ENCODE data around the gene RGS12. TPM values are rescaled to one million over a fixed set of nuclear protein-coding genes. Genes with fewer than 3 reads are reported as not detected.

RGS12 gene
- total and polyA plus RNA-seq, 2 experiments from 2014 or later: 8.0 to 19.0 TPM

DNA sequence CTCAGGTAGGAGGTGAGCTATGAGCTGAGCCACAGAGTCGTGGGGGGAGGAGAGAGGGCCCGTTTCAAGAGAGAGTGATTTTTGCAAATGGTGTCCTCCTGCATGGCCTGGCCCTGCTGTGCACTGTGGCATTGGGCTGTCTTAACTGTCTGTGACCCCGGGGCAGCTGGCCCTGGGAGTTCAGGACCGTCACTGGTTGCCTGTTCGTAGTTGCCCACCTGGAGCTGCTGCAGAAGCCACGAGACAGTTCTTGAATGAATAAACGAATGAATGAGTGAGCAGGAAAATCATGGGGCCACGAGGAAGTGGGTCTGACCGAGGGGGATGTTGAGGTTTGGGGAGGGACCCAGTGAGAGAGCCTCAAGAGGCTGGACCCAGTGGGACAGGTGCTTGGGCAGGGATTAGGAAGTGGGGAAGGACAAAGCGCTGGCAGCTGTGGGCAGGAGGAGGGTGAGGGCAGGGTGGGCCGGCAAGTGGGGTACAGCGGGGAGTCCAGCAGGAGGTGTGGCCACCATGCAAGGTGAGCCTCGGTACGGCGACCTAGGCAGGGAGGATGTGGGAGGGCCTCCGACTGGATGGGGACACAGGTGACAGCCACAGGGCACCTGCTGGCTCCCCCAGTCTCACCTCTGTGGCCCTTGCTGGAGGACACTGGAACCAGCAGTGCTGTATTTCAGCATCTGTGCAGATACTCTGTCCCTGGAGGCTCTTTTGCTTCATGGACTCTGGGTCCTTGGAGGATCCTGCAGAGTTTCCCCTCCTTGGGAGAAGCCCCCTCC is 10.2 kb downstream of the RGS12 start:
- ATAC-seq (no peak; the same call in 2 of the 3 replicates), DNase-seq (ENCODE audit: low spot score) (no peak)
- Histone ChIP-seq H3K4me1 (ENCODE audit: insufficient read depth) (peaks cover 6% of the 10 kb centered on the region; the same call in 1 of the 2 replicates), H2AFZ (no peak overlapping the region), H4K20me1 (replicated peaks; ENCODE audit: insufficient read depth) (peaks cover 9% of the 10 kb centered on the region; the same call in 1 of the 2 replicates), H3K27ac (ENCODE audit: low read depth) (no peak overlapping the region), H3K27me3 (ENCODE audit: insufficient read depth) (no peaks in the 10 kb centered on the region), H3K4me3 (no peak overlapping the region), H3K79me2 (replicated peaks; ENCODE audit: insufficient read depth) (peaks cover 42% of the 10 kb centered on the region), H3K9me2 (ENCODE audit: insufficient read depth) (no peaks in the 10 kb centered on the region), H3K4me2 (no peak overlapping the region), H3K36me3 (ENCODE audit: insufficient read depth) (no peaks in the 10 kb centered on the region), H3F3A (replicated peaks; ENCODE audit: low read depth) (no peaks in the 10 kb centered on the region)
- peaks cover 45% of the 10 kb centered on the region for H3K4me1 Mint-ChIP-seq
- no peaks in the 10 kb centered on the region for H3K36me3 Mint-ChIP-seq (ENCODE audit: low read depth)
- no peak overlapping the region for H3K4me3 Mint-ChIP-seq
- peak overlapping the region; percentile 60 for H3K27ac Mint-ChIP-seq
- H3K27me3 Mint-ChIP-seq (ENCODE audit: insufficient read depth, low read depth, poor library complexity): peaks cover 26% of the 10 kb centered on the region
- no peaks in the 10 kb centered on the region for H3K9me3 Mint-ChIP-seq
- TF ChIP-seq NANOG (IDR thresholded peaks at IDR 0.05; ENCODE audit: borderline replicate concordance) (no peak), POLR2AphosphoS5 (IDR thresholded peaks at IDR 0.05; ENCODE audit: low read depth) (no peak), CREB1 (CRISPR knock-in tag; IDR thresholded peaks at IDR 0.05; ENCODE audit: low read depth) (no peak)

DNA sequence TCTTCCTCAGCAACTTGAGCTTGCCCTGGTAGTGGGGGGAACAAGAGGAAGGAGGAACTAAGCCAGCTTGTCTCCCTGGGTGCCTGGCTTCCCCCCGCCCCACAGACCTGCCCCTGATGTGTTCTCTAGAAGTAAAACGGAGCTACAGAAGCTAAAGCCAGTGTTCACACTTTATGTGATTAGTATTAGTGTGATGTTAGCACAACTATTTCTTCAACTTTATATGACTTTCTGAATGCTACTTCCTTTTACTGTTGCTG is 10.7 kb downstream of the RGS12 start:
- Mint-ChIP-seq H3K36me3 (ENCODE audit: low read depth) (no peaks in the 10 kb centered on the region), H3K4me3 (no peak overlapping the region), H3K27me3 (ENCODE audit: insufficient read depth, low read depth, poor library complexity) (peaks cover 26% of the 10 kb centered on the region), H3K9me3 (no peaks in the 10 kb centered on the region), H3K27ac (no peak overlapping the region), H3K4me1 (peaks cover 45% of the 10 kb centered on the region)
- H3K36me3 ChIP-seq (ENCODE audit: insufficient read depth): no peaks in the 10 kb centered on the region
- no peaks in the 10 kb centered on the region for H3F3A ChIP-seq (replicated peaks; ENCODE audit: low read depth)
- no peaks in the 10 kb centered on the region for H3K27me3 ChIP-seq (ENCODE audit: insufficient read depth)
- no peak overlapping the region for H3K4me2 ChIP-seq
- H3K27ac ChIP-seq (ENCODE audit: low read depth): no peak overlapping the region
- H2AFZ ChIP-seq: no peak overlapping the region
- H3K79me2 ChIP-seq (replicated peaks; ENCODE audit: insufficient read depth): peaks cover 37% of the 10 kb centered on the region
- DNase-seq (ENCODE audit: low spot score) (no peak), ATAC-seq (no peak)
- H4K20me1 ChIP-seq (replicated peaks; ENCODE audit: insufficient read depth): peaks cover 4% of the 10 kb centered on the region; the same call in 1 of the 2 replicates
- H3K4me3 ChIP-seq: no peak overlapping the region
- H3K9me2 ChIP-seq (ENCODE audit: insufficient read depth): no peaks in the 10 kb centered on the region
- peaks cover 6% of the 10 kb centered on the region; the same call in 1 of the 2 replicates for H3K4me1 ChIP-seq (ENCODE audit: insufficient read depth)
- TF ChIP-seq EZH2 (IDR thresholded peaks at IDR 0.05; ENCODE audit: low read depth, unreplicated experiment) (no peak), ZNF331 (CRISPR knock-in tag; IDR thresholded peaks at IDR 0.05; ENCODE audit: low read depth) (no peak), POLR2AphosphoS5 (IDR thresholded peaks at IDR 0.05; ENCODE audit: low read depth) (no peak), STAT1 (IDR thresholded peaks at IDR 0.05; ENCODE audit: unreplicated experiment) (no peak)
- TF ChIP-seq, protein P1, sequence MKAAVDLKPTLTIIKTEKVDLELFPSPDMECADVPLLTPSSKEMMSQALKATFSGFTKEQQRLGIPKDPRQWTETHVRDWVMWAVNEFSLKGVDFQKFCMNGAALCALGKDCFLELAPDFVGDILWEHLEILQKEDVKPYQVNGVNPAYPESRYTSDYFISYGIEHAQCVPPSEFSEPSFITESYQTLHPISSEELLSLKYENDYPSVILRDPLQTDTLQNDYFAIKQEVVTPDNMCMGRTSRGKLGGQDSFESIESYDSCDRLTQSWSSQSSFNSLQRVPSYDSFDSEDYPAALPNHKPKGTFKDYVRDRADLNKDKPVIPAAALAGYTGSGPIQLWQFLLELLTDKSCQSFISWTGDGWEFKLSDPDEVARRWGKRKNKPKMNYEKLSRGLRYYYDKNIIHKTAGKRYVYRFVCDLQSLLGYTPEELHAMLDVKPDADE (IDR thresholded peaks at IDR 0.05): no peak

DNA sequence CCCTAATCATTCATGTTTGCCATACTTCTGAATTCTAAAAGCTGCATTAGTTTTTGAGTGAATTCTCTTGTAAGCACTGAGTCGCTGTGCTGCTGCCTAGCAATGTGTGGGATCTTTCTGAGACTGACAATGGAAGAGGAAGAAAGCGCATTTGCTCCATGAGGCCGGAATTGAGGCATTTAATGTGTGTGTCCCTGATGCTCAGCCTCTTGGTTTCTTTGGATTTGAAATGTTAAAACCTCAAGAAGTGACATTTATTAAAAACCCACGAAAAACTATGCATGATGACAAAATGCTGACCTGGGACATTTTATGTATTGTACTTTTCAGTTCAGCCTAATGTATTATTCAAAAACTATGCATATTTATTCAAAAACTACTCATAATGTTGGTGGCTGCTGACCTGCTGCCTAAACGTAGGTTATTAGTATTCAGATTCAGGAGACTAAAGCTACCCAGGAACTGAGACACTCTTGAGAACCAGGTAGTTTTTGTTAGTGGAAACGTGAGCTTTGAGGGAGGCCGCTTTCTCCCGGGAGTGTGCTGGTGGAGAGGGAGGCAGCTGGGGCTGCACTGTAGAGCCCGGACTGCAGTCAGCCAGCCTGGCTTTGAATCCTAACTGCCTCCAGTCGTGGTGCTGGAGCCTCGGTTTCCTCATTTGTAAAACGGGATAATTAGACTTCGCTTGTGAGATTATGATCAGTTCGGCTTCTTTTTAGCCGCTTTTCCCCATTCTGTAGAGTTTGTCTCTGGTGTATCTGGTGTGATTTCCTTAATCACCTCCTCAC is 11.3 kb downstream of the RGS12 start:
- H3K4me3 Mint-ChIP-seq: no peak overlapping the region
- peaks cover 49% of the 10 kb centered on the region for H3K4me1 Mint-ChIP-seq
- no peak for DNase-seq (ENCODE audit: low spot score)
- TF ChIP-seq JUNB (IDR thresholded peaks at IDR 0.05; ENCODE audit: unreplicated experiment): no peak
- TF ChIP-seq, protein P2, sequence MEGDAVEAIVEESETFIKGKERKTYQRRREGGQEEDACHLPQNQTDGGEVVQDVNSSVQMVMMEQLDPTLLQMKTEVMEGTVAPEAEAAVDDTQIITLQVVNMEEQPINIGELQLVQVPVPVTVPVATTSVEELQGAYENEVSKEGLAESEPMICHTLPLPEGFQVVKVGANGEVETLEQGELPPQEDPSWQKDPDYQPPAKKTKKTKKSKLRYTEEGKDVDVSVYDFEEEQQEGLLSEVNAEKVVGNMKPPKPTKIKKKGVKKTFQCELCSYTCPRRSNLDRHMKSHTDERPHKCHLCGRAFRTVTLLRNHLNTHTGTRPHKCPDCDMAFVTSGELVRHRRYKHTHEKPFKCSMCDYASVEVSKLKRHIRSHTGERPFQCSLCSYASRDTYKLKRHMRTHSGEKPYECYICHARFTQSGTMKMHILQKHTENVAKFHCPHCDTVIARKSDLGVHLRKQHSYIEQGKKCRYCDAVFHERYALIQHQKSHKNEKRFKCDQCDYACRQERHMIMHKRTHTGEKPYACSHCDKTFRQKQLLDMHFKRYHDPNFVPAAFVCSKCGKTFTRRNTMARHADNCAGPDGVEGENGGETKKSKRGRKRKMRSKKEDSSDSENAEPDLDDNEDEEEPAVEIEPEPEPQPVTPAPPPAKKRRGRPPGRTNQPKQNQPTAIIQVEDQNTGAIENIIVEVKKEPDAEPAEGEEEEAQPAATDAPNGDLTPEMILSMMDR (conservative IDR thresholded peaks at IDR 0.05; ENCODE audit: low read depth in 2 of 2): no peak
- TF ChIP-seq, protein P1 (IDR thresholded peaks at IDR 0.05): no peak
- TF ChIP-seq, protein P3, sequence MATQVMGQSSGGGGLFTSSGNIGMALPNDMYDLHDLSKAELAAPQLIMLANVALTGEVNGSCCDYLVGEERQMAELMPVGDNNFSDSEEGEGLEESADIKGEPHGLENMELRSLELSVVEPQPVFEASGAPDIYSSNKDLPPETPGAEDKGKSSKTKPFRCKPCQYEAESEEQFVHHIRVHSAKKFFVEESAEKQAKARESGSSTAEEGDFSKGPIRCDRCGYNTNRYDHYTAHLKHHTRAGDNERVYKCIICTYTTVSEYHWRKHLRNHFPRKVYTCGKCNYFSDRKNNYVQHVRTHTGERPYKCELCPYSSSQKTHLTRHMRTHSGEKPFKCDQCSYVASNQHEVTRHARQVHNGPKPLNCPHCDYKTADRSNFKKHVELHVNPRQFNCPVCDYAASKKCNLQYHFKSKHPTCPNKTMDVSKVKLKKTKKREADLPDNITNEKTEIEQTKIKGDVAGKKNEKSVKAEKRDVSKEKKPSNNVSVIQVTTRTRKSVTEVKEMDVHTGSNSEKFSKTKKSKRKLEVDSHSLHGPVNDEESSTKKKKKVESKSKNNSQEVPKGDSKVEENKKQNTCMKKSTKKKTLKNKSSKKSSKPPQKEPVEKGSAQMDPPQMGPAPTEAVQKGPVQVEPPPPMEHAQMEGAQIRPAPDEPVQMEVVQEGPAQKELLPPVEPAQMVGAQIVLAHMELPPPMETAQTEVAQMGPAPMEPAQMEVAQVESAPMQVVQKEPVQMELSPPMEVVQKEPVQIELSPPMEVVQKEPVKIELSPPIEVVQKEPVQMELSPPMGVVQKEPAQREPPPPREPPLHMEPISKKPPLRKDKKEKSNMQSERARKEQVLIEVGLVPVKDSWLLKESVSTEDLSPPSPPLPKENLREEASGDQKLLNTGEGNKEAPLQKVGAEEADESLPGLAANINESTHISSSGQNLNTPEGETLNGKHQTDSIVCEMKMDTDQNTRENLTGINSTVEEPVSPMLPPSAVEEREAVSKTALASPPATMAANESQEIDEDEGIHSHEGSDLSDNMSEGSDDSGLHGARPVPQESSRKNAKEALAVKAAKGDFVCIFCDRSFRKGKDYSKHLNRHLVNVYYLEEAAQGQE (IDR thresholded peaks at IDR 0.05; ENCODE audit: unreplicated experiment): no peak

More for the DNA sequence above, 11.3 kb downstream of the RGS12 start:
- Histone ChIP-seq H3F3A (replicated peaks; ENCODE audit: low read depth) (no peaks in the 10 kb centered on the region), H3K27ac (ENCODE audit: low read depth) (no peak overlapping the region; the same call in 1 of the 2 replicates), H3K4me3 (no peak overlapping the region), H3K27me3 (ENCODE audit: insufficient read depth) (no peaks in the 10 kb centered on the region), H3K36me3 (ENCODE audit: insufficient read depth) (no peaks in the 10 kb centered on the region), H4K20me1 (replicated peaks; ENCODE audit: insufficient read depth) (peaks cover 4% of the 10 kb centered on the region; the same call in 1 of the 2 replicates), H3K79me2 (replicated peaks; ENCODE audit: insufficient read depth) (peaks cover 30% of the 10 kb centered on the region), H3K4me1 (ENCODE audit: insufficient read depth) (peaks cover 6% of the 10 kb centered on the region; the same call in 1 of the 2 replicates), H3K9me2 (ENCODE audit: insufficient read depth) (no peaks in the 10 kb centered on the region), H3K4me2 (no peak overlapping the region), H2AFZ (no peak overlapping the region)
- Mint-ChIP-seq H3K9me3 (no peaks in the 10 kb centered on the region), H3K36me3 (ENCODE audit: low read depth) (no peaks in the 10 kb centered on the region), H3K27ac (no peak overlapping the region), H3K27me3 (ENCODE audit: insufficient read depth, low read depth, poor library complexity) (peaks cover 26% of the 10 kb centered on the region)
- ATAC-seq: peak; percentile 21

All from GM23338 (cell line).